Epithelial cell of proximal tubule (primary cell): ENCODE results near the gene LEMD3. TPM values are rescaled to one million over a fixed set of nuclear protein-coding genes. Genes with fewer than 3 reads are reported as not detected.

Experiments
- DNase-seq: peaks from one replicate; pipeline ENCODE4 v3.0.0-alpha.2; 2011; ENCODE audit warnings: low read depth
- H3K4me3 ChIP-seq: 2 replicates; pipeline ENCODE4 v1.5.1; 2011; ENCODE audit warnings: low read depth, mild to moderate bottlenecking, low read length
- CTCF ChIP-seq: conservative IDR thresholded peaks from 2 replicates; pipeline ENCODE4 v1.5.1; 2012; ENCODE audit warnings: low read depth, mild to moderate bottlenecking, low read length
- total RNA-seq: library from RNA; depleted of rRNA; stranded (reverse); fragments of >200 nt; gene quantifications from 2 replicates; pipeline ENCODE4 v1.2.3, GENCODE V29; 2015

Gene LEMD3
- total RNA-seq, 1 donor from 2014 or later = 18.7 TPM

DNA sequence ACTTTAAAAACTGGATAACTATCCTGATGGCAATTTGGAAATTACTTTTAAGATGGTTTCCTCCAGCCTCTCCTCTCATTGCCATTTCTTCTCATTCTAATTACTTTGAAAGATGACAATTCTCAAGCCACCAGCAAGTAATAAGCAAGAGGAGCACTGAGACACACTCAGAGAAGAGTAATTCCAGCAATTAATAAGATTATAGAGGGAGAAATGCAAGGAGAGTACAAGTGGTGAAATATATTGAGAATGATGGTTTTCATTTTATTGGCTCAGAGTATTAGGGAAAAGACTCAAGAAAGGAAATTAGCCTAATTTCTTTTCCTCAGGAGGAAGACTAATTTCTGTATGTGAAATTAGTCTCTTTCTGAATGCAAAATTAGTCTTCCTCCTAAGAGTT is 88.6 kb downstream of the LEMD3 start:
- H3K4me3 ChIP-seq = no peak overlapping the region
- DNase-seq = no peak
- TF ChIP-seq CTCF = no peak

- no peak overlapping the region for H3K4me3 ChIP-seq
- no peak for TF ChIP-seq CTCF
- no peak for DNase-seq
Observed at GRCh38 chr12:65259501-65259900, 90.1 kb downstream of the LEMD3 start.

DNA sequence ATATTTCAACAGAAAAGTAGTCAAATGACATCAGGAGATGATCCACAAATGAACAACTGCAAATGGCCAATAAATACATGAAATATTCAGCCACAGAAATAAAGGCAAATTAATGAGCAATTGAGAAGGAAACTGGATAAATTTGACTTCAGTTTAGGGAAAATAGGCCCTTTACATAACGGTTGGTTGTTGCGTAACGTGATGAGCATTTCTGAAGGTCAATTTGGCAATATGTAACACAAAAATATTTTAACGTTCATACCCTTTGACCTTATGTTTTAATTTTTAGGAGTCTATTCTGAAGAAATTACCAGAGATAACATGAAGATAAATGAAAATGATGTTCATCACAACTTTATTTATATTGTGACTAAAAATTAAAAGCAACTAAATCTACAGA is 94.4 kb downstream of the LEMD3 start:
- DNase-seq = no peak
- H3K4me3 ChIP-seq = no peak overlapping the region
- no peak for TF ChIP-seq CTCF

DNA sequence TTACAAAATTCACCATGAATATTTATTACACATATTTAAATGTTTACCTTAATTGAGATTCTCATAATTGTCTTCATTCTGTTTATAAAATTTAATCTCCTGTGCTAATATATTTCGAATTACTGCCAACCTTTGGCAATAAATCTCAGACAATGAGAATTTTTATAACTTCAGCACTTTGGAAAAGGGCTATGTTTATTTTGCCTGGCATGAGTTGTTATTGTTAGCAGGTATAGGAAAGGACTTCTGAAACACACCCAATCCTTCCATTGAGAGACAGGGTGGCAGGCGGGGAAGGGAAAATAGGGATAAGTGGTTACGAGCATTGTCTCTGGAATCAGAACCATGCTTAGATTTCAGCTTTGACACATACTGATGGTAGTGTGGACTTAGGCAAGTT is 97.0 kb downstream of the LEMD3 start:
- TF ChIP-seq CTCF = no peak
- DNase-seq = no peak
- H3K4me3 ChIP-seq = no peak overlapping the region

DNA sequence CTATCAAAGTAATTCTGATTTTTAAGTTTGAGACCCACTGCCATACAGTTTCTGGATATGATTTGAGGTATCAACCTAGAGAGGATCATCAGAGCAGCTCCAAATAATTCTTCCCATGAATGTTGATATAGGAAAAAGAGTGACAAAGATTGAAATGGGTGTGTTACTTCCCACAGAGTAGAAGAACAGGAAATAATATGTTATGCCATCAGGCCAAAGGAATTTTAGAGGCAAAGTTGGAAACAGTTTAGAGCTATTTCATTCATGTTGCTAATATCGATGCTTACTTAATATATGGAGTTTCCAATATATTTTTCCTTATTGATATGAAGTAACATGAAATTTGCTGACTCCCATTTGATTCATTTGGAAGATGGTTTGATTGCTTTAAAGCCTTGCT is 100.2 kb downstream of the LEMD3 start:
- DNase-seq = no peak
- TF ChIP-seq CTCF = no peak
- no peak overlapping the region for H3K4me3 ChIP-seq

DNA sequence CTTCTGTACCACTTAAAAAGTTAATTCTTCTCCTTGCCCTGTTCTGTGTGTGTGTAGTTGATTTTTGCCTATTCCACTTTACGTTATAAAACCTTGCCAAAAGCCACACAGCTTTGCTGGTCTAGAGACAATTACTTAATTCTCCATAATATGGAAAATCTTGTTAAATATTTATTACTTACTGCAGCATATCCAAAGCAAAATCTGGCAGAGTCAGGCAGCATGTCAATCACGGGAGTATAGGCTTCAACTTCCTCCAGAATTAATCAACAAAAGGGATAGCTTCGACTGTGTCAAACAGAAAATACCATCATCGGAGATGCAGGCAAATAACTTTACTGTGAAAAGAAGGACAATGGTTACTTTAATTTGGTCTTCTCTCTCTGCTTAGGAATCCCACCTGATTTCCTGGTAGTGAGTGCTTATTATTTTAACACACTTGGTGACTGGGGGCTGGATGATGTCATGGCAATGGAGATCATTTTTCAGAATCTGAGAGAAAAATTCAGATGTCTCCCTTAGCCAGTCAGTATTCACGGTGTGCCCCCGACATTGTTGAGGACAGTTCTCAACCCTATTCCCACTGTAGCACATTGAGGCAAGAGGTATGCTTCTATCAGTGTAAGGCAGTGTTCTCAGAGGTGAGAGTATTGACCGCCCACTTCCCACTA is 105.4 kb downstream of the LEMD3 start:
- no peak for DNase-seq
- no peak overlapping the region for H3K4me3 ChIP-seq
- no peak for TF ChIP-seq CTCF

DNA sequence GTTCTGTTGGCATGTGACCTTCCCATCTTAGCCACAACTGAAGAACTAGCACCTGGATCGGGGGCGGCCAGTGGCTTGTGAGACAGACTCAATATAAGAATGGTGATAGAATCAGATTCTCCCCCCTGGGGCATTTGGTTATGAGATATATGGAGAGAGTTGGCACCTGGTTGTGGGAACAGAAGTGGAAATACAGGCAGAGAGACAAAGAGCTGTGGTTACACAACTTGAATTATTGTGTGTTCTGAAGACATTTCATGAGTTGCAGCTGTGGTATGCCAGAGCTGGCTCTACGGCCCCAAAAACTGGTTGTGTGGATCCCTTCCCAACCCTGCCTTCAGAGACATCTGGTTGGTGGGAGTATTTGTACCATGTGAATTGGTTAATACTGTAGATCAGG is 106.2 kb downstream of the LEMD3 start:
- TF ChIP-seq CTCF = no peak
- no peak overlapping the region for H3K4me3 ChIP-seq
- no peak for DNase-seq
